ENCODE results near the gene SGMS1. TPM values are rescaled to one million over a fixed set of nuclear protein-coding genes. Genes with fewer than 3 reads are reported as not detected.
"Not testable (repeated sequence)": the region's sequence is repeated elsewhere in the genome, so short reads cannot be mapped to it uniquely, and the experiment has no call there.

The SGMS1 gene
- total RNA-seq = 100 to 1,000 TPM in 1 of 4 donors, 10 to 100 TPM in 3; 64.3 to 132 (median 87.0) TPM

DNA sequence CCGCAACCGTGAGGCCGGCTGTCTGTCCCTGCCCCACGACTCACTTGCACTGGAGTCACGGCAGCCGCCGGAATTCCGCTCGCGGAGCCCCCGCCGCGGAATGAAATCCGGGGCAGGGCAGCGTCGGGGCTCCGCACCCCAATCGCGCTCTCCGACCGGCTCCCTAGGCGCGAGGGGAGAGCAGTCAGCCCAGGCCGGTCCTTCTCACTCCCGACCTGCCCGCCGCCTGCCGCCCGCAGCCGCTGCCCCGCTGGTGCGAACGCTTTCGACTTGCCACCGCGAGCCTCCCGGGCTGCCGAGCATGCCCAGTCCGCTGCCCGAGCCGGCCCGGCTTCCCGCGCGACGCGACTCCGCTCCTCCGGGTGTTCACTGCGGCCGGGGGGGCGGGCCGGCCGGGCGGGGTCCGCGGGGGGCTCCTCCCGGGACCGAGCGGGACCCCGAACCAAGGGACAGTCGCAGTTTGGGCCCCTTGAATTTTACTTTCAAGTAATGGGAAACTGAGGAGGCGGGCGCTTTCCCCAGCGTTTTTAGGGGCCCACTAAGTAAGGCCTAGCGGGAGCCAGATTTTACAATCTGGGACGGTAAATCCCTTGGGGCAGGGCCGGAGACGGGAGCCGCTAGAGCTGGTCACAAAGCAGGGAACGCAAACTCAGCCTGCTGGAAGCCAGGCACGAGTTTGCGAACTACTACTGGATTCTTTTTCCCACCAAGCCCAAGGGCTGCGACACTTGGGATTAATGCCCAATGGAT is at the start of gene SGMS1:
Gene SGMS1 (minus strand): TSS at position 294 of the 750 bp plus-strand sequence. CDS start 279,842 bp downstream, outside the sequence.
- Histone ChIP-seq H3K27ac (replicated peaks in 1 of 4) (peak within 1 kb of the TSS; percentile 96 to 98 (median 98)), H3K27me3 (no peaks in the 10 kb centered on the region), H3K4me3 (peak within 1 kb of the TSS; percentile 74 to 89 (median 84)), H3K4me1 (peaks cover 32 to 48% (median 43%) of the 10 kb centered on the region in 4 donors), H3K36me3 (no peaks in the 10 kb centered on the region), H3K9me3 (no peaks in the 10 kb centered on the region)
- WGBS = 0% methylated on average over 8 of the region's 74 CpGs
- TF ChIP-seq POLR2A (IDR thresholded peaks at IDR 0.05; ENCODE audit: low read depth) (peak; percentile 13), POLR2AphosphoS5 (IDR thresholded peaks at IDR 0.05) (peak; percentile 15 to 74), EP300 (IDR thresholded peaks at IDR 0.05) (no peak)
- TF ChIP-seq, protein P1, sequence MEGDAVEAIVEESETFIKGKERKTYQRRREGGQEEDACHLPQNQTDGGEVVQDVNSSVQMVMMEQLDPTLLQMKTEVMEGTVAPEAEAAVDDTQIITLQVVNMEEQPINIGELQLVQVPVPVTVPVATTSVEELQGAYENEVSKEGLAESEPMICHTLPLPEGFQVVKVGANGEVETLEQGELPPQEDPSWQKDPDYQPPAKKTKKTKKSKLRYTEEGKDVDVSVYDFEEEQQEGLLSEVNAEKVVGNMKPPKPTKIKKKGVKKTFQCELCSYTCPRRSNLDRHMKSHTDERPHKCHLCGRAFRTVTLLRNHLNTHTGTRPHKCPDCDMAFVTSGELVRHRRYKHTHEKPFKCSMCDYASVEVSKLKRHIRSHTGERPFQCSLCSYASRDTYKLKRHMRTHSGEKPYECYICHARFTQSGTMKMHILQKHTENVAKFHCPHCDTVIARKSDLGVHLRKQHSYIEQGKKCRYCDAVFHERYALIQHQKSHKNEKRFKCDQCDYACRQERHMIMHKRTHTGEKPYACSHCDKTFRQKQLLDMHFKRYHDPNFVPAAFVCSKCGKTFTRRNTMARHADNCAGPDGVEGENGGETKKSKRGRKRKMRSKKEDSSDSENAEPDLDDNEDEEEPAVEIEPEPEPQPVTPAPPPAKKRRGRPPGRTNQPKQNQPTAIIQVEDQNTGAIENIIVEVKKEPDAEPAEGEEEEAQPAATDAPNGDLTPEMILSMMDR (IDR thresholded peaks at IDR 0.05) = no peak
- intact Hi-C loops (cut with DNase I) = loop anchor here (2.0 to 5.0 kb wide), 3 partner anchors 71 to 207 kb away; no protein-coding TSS in a partner anchor
- DNase-seq (ENCODE audit: extremely low spot score) = peak; percentile 94

DNA sequence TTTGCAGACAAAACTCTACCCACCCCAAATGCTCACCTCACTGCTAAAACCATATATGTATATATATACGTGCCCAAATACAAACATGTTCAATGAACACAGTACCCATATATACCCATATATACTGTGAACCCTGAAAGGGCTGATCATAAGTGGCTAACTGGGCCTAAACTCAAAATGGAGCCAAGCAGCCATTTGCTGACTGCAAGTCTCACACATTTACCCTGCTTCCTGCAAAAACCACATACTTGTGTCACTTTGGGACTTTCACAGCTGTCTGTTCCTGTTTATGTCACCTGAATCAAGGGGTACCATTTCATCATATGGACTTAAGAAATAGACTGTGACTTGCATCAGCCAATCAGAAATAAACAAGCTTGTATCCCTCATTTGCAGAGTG is 48.4 kb upstream of the SGMS1 start:
- WGBS = 89% methylated on average over 1 of the region's 1 CpG

DNA sequence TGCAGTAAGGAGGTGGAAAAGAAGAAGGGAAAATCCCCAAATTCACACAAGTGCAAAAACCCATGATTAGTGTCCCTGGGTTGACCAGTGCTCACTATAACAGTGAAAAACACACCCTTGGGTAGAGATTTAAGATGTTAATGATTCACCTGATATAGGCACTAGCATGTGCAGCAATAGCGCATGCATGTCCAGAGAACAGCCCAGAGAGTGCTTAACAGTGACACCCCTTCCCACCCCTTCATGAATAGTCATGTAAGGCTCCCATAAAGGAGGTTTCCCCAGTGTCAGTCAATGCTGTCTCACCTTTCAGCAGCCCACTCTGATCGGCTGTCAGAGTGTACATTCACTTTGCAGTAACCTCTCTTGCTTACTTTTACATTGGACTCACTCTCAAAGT is 47.9 kb upstream of the SGMS1 start:
- intact Hi-C loops (cut with DNase I) = not testable (repeated sequence)
- WGBS = 87% methylated on average over 1 of the region's 2 CpGs

More for the DNA sequence above, 48.4 kb upstream of the SGMS1 start:
- H3K9me3 ChIP-seq; H3K4me1 ChIP-seq; DNase-seq (ENCODE audit: extremely low spot score); intact Hi-C loops (cut with DNase I); H3K27ac ChIP-seq (replicated peaks in 1 of 4); H3K27me3 ChIP-seq; H3K36me3 ChIP-seq; H3K4me3 ChIP-seq: not testable (repeated sequence)

DNA sequence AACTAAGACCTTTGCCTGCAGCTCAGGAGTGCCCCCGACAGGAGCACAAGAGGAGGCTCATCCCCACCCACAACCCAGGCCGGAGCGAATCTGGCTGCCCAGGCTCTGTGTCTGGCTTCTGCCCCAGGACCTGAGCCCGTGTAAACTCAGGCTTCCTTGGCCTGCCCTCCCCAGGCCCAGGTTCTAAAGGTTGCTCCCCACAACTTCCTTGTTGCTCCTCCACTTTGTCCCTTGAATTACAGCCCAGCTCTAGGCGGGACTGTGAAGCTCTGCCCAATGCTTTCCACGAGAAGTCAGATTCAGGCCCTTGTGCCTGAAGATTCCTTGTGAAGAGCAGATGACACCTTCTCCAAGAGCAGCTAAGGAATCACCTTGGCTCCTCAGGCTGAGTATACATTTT is 46.2 kb upstream of the SGMS1 start:
- intact Hi-C loops (cut with DNase I); H3K9me3 ChIP-seq; H3K4me3 ChIP-seq; H3K4me1 ChIP-seq; DNase-seq (ENCODE audit: extremely low spot score); H3K36me3 ChIP-seq; H3K27ac ChIP-seq (replicated peaks in 1 of 4); H3K27me3 ChIP-seq: not testable (repeated sequence)
- WGBS = 85% methylated on average over 2 of the region's 6 CpGs

More for the DNA sequence above, 47.9 kb upstream of the SGMS1 start:
- not testable (repeated sequence) for H3K36me3 ChIP-seq; H3K4me3 ChIP-seq; H3K4me1 ChIP-seq; H3K27me3 ChIP-seq; DNase-seq (ENCODE audit: extremely low spot score); H3K9me3 ChIP-seq; H3K27ac ChIP-seq (replicated peaks in 1 of 4)

DNA sequence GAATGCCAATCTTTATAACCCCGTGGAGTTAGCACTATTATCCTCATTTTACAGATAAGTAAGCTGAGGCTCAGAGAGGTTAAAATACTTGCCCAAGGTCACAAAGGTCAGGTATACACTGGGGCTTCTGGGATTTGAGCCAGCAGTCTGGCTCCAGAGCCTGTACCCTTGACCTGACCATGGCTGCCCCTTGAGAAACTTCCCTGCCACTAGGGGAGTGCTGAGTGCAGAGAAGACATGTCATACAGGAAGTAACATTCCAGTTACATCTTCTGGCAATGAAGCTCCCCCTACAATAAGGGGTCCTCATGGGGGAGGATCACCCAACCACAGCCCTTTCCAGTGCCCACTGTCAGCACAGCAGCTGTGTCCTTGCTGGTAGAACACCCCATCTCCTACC is 43.6 kb upstream of the SGMS1 start:
- WGBS = 83% methylated on average over 1 of the region's 1 CpG
- DNase-seq (ENCODE audit: extremely low spot score); H3K27me3 ChIP-seq; H3K9me3 ChIP-seq; H3K27ac ChIP-seq (replicated peaks in 1 of 4); H3K36me3 ChIP-seq; H3K4me1 ChIP-seq; intact Hi-C loops (cut with DNase I); H3K4me3 ChIP-seq: not testable (repeated sequence)

DNA sequence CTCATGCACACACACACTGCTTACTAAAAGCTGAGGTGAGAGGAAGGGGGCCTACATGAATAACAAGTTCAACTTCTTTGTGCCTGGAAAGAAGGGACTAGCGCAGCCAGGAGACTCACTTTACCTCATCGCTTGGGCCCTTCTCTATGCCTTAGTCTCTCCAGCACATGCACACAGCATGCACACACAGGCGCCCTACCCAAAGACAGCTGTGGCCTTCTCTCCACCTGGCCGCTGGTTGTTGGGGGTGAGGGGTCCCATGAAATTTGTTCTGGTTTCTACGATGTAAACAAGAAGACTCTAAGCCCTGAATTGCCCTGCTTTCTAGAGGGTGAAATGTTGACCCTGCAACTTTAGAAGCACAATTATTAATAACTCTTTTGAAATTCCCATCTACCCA is 38.7 kb upstream of the SGMS1 start:
- WGBS = 89% methylated on average over 5 of the region's 5 CpGs
- H3K9me3 ChIP-seq; intact Hi-C loops (cut with DNase I); DNase-seq (ENCODE audit: extremely low spot score); H3K4me1 ChIP-seq; H3K4me3 ChIP-seq; H3K27ac ChIP-seq (replicated peaks in 1 of 4); H3K36me3 ChIP-seq: not testable (repeated sequence)
- H3K27me3 ChIP-seq = peaks cover 0 to 15% (median 0%) of the 10 kb centered on the region in 4 donors

DNA sequence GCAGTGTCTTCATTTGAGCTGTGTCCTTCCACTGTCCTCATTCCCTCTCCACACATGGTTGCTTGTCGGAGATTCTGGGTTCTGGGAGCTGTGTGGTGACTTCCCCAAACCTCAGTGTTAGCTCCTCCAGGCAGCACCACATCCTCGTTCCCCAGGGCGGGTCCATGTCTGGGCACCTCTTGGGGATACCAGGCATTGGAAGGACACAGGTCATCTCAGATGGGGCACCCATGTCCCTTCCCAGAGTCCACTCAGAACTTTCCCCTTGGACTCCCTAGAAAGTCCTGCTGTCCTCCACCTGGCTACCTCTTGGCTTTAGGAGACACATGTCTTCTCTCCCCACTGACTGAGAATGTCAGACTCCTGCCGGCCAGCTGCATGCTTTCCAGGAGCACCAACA is 37.8 kb upstream of the SGMS1 start:
- not testable (repeated sequence) for DNase-seq (ENCODE audit: extremely low spot score)
- WGBS = 81% methylated on average over 3 of the region's 4 CpGs

DNA sequence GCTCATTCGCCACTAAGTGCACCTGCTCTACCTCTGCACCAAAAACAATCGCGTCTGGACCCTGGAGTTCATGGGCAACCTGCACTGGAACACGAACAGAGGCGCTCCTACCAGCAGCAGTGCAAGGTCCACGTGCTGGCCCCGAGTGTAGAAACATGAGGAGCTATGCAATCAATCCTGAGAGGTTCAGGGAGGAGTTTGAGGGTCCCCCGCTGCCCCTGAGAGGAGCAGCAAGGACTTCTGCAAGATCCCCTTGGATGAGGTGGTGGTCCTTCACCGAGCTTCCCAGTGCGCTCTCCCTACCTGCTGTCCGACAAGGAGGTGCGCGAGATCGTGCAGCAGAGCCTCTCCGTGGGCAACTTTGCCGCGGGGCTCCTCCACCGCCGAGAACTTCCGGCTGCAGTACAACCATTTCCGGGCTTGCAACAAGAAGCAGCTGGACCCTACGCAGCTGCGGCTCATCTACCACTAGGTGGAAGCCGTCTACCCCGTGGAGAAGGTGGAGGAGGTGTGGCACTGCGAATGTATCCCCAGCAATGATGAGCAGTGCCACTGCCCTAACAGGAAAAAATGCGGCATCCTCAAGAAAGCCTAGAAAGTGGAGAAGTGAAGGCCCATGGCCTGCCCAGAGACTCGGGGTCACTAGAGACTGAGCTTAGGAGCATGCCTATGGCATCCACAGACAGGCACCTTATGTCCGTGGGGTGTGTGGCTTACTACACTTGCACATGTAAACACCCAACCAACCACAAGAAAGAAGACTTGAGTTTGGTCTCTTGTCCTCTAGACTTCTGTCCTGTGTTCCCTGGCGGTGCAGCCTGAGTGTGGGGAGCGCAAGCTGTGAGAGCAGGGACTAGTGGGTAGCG is 36.3 kb upstream of the SGMS1 start:
- WGBS = 50% methylated on average over 32 of the region's 32 CpGs
- H3K36me3 ChIP-seq; DNase-seq (ENCODE audit: extremely low spot score); H3K27ac ChIP-seq (replicated peaks in 1 of 4); intact Hi-C loops (cut with DNase I); H3K4me1 ChIP-seq; H3K9me3 ChIP-seq: not testable (repeated sequence)
- peak overlapping the region in 2 of 4 donors; percentile 41 to 45 for H3K4me3 ChIP-seq
- H3K27me3 ChIP-seq = peaks cover 0 to 15% (median 0%) of the 10 kb centered on the region in 4 donors

More for the DNA sequence above, 37.8 kb upstream of the SGMS1 start:
- H3K36me3 ChIP-seq; H3K4me3 ChIP-seq; H3K4me1 ChIP-seq; intact Hi-C loops (cut with DNase I); H3K27ac ChIP-seq (replicated peaks in 1 of 4); H3K9me3 ChIP-seq: not testable (repeated sequence)
- peaks cover 0 to 15% (median 0%) of the 10 kb centered on the region in 4 donors for H3K27me3 ChIP-seq

DNA sequence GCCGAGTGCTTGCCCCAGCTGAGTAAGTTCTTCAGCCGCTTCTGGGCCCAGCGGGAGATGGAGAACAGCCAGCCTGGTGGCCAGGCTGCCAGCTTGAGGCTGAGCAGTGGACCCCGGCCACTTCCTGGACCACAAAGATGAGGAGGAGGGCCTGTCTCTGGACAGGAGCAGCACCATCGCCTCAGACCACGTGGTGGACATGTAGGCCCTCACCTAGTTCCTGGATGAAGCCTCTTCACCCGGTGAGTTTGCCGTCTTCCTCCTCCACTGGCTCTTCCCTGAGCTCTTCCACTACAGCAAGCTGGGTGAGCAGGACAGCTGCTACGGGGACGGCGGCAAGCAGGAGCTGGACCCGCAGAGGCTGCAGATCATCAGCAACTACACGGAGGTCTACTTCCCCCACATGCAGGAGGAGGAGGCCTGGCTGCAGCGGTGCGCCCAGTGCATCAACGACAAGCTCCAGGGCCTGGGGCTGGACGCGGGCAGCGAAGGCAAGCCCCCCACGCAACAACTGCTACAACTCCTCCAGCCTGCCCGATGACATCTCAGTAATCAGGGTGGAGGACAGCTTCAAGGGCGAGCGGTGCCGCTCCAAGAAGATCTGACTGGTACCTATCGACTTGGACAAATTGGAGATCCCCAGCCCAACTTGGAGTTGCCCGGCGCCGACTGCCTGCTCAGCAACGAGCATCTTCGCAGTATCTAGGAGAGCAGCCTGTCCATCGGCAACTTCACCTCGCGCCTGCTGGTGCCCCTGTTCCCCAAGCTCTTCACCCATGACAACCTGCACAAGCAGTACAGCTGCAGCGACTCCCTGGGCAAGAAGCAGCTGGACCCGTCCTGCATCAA is 35.5 kb upstream of the SGMS1 start:
- H3K27ac ChIP-seq (replicated peaks in 1 of 4); intact Hi-C loops (cut with DNase I); H3K9me3 ChIP-seq; DNase-seq (ENCODE audit: extremely low spot score); H3K4me1 ChIP-seq; H3K36me3 ChIP-seq: not testable (repeated sequence)
- H3K27me3 ChIP-seq = peaks cover 0 to 15% (median 0%) of the 10 kb centered on the region in 4 donors
- WGBS = 94% methylated on average over 14 of the region's 35 CpGs
- peak overlapping the region in 1 of 4 donors; percentile 41 for H3K4me3 ChIP-seq
